H1 (cell line): ENCODE data around the gene EDEM1. TPM values are rescaled to one million over a fixed set of nuclear protein-coding genes. Genes with fewer than 3 reads are reported as not detected.

Experiments used
- CTCF ChIA-PET: fragments of 300-600 bp; sonication (Branson Sonifier 250); formaldehyde crosslinking; loops from one replicate; lab custom pipeline; 2021; ENCODE audit not compliant: partially characterized antibody; lab: Charles Lee
- POLR2A ChIA-PET: fragments of 300-600 bp; sonication (Branson Sonifier 250); formaldehyde crosslinking; loops from one replicate; lab custom pipeline; 2021; ENCODE audit warnings: inconsistent platforms; ENCODE audit not compliant: partially characterized antibody; lab: Charles Lee
- DNase-seq, 2 experiments: peaks; one replicate each; pipeline versions ENCODE4 v3.0.0 to v3.0.0-alpha.2; 2010 to 2022; ENCODE audit warnings: low spot score in 2 of 2, low read depth in 1 of 2, mixed read lengths in 1 of 2
- FAIRE-seq: peaks from 2 replicates; lab custom pipeline; 2011; peaks lifted over from hg19 to GRCh38; lab: Jason Lieb, UNC
- H2AFZ ChIP-seq: 2 replicates; pipeline ENCODE4 v1.8.1; 2012; ENCODE audit warnings: low read length, inconsistent platforms
- H2AK5ac ChIP-seq: 2 replicates; pipeline ENCODE4 v1.6.1; 2013; ENCODE audit warnings: low read depth, low read length
- H2BK120ac ChIP-seq: replicated peaks from 2 replicates; pipeline ENCODE3; 2013; ENCODE audit warnings: low read depth, low read length, inconsistent platforms
- H2BK12ac ChIP-seq: 2 replicates; pipeline ENCODE4 v1.6.1; 2013; ENCODE audit warnings: low read depth, low read length
- H2BK15ac ChIP-seq: 2 replicates; pipeline ENCODE4 v1.6.1; 2013; ENCODE audit warnings: low read length
- H2BK20ac ChIP-seq: 2 replicates; pipeline ENCODE4 v1.6.1; 2013; ENCODE audit warnings: low read length
- H2BK5ac ChIP-seq: 2 replicates; pipeline ENCODE4 v1.6.1; 2013; ENCODE audit warnings: low read depth, low read length
- H3K14ac ChIP-seq: 2 replicates; pipeline ENCODE4 v1.6.1; 2013; ENCODE audit warnings: inconsistent platforms; ENCODE audit not compliant: insufficient read length
- H3K18ac ChIP-seq: 2 replicates; pipeline ENCODE4 v1.6.1; 2013; ENCODE audit warnings: low read length; ENCODE audit errors: extremely low read depth
- H3K23ac ChIP-seq: 2 replicates; pipeline ENCODE4 v1.6.1; 2013; ENCODE audit warnings: inconsistent platforms; ENCODE audit not compliant: insufficient read length
- H3K23me2 ChIP-seq: 2 replicates; pipeline ENCODE4 v1.6.1; 2013; ENCODE audit warnings: low read depth, low read length
- H3K27ac ChIP-seq: 2 replicates; pipeline ENCODE4 v1.6.1; 2011; ENCODE audit warnings: low read depth, low read length, inconsistent platforms
- H3K27me3 ChIP-seq, 4 experiments: replicated peaks in 1 of 4; 1 replicate in 1 of 4; 2 replicates in 3 of 4; pipeline versions ENCODE4 v1.6.1 to v1.8.1; 2011 to 2013; ENCODE audit warnings: low read length in 3 of 4, mild to moderate bottlenecking in 3 of 4, inconsistent platforms in 2 of 4, mixed read lengths in 2 of 4, moderate library complexity in 1 of 4; ENCODE audit not compliant: control insufficient read depth in 3 of 4, insufficient read depth in 3 of 4; ENCODE audit errors: extremely low read depth in 1 of 4
- H3K36me3 ChIP-seq, 4 experiments: 2 replicates each; pipeline versions ENCODE4 v1.6.1 to v1.8.1; 2011 to 2013; ENCODE audit warnings: mild to moderate bottlenecking in 4 of 4, low read length in 3 of 4, moderate library complexity in 2 of 4, control low read depth in 1 of 4, inconsistent platforms in 1 of 4; ENCODE audit not compliant: insufficient read depth in 4 of 4, control insufficient read depth in 2 of 4
- H3K4ac ChIP-seq: replicated peaks from 2 replicates; pipeline ENCODE3; 2013; ENCODE audit warnings: low read length, low read depth, mixed read lengths, inconsistent platforms; ENCODE audit not compliant: insufficient read length
- H3K4me1 ChIP-seq, 4 experiments: replicated peaks in 1 of 4; 1 replicate in 1 of 4; 2 replicates in 3 of 4; pipeline versions ENCODE4 v1.6.1 to v1.8.1; 2011 to 2013; ENCODE audit warnings: low read length in 3 of 4, inconsistent platforms in 2 of 4, mixed read lengths in 1 of 4; ENCODE audit not compliant: insufficient read depth in 4 of 4, control insufficient read depth in 3 of 4
- H3K4me2 ChIP-seq, 2 experiments: 2 replicates each; pipeline versions ENCODE4 v1.6.1 to v1.8.1; 2011 to 2013; ENCODE audit warnings: low read depth in 2 of 2, low read length in 2 of 2, control low read depth in 1 of 2, inconsistent platforms in 1 of 2, mild to moderate bottlenecking in 1 of 2; ENCODE audit not compliant: insufficient read depth in 1 of 2
- H3K4me3 ChIP-seq, 4 experiments: fragments of 200-600, 300-600 bp in 1 of 4; sonication (generic), shearing (Covaris generic), sonication (Bioruptor Twin) in 1 of 4; 2 replicates each; pipeline versions ENCODE4 v1.5.1 to v1.8.1; 2011 to 2016; ENCODE audit warnings: low read length in 4 of 4, low read depth in 3 of 4, control low read depth in 2 of 4, inconsistent platforms in 2 of 4, mild to moderate bottlenecking in 2 of 4, mixed read lengths in 1 of 4, moderate library complexity in 1 of 4; ENCODE audit not compliant: insufficient read depth in 2 of 4; ENCODE audit errors: extremely low read depth in 1 of 4
- H3K56ac ChIP-seq: replicated peaks from 2 replicates; pipeline ENCODE3; 2013; ENCODE audit warnings: low read depth, mild to moderate bottlenecking, mixed read lengths, low read length, inconsistent platforms; ENCODE audit not compliant: insufficient read length
- H3K79me1 ChIP-seq: 2 replicates; pipeline ENCODE4 v1.6.1; 2013; ENCODE audit warnings: low read depth, low read length, control low read depth
- H3K79me2 ChIP-seq, 2 experiments: 2 replicates each; pipeline versions ENCODE4 v1.6.1 to v1.8.1; 2012 to 2013; ENCODE audit warnings: low read length in 2 of 2, mild to moderate bottlenecking in 2 of 2, inconsistent platforms in 1 of 2; ENCODE audit not compliant: insufficient read depth in 2 of 2, control insufficient read depth in 1 of 2
- H3K9ac ChIP-seq, 4 experiments: replicated peaks in 1 of 4; 1 replicate in 1 of 4; 2 replicates in 3 of 4; pipeline versions ENCODE4 v1.6.1 to v1.8.1; 2011 to 2013; ENCODE audit warnings: low read depth in 3 of 4, low read length in 3 of 4, control low read depth in 2 of 4, mild to moderate bottlenecking in 2 of 4, moderate library complexity in 2 of 4, inconsistent platforms in 1 of 4; ENCODE audit errors: extremely low read depth in 1 of 4
- H3K9me3 ChIP-seq, 2 experiments: 2 replicates each; pipeline versions ENCODE4 v1.6.1 to v1.8.1; 2012 to 2013; ENCODE audit warnings: mild to moderate bottlenecking in 2 of 2, moderate library complexity in 2 of 2, control low read depth in 1 of 2, inconsistent platforms in 1 of 2, low read depth in 1 of 2, low read length in 1 of 2, mixed read lengths in 1 of 2; ENCODE audit not compliant: insufficient read depth in 2 of 2
- H4K20me1 ChIP-seq, 2 experiments: replicated peaks in 1 of 2; 2 replicates each; pipeline versions ENCODE3 to v1.8.1; 2011 to 2013; ENCODE audit warnings: inconsistent platforms in 2 of 2, low read length in 2 of 2, mild to moderate bottlenecking in 1 of 2; ENCODE audit not compliant: insufficient read depth in 2 of 2, control insufficient read depth in 1 of 2
- H4K5ac ChIP-seq: 2 replicates; pipeline ENCODE4 v1.6.1; 2013; ENCODE audit warnings: low read length, low read depth, mixed read lengths, inconsistent platforms; ENCODE audit not compliant: insufficient read length
- H4K8ac ChIP-seq: 2 replicates; pipeline ENCODE4 v1.8.0; 2013; ENCODE audit warnings: mild to moderate bottlenecking, moderate library complexity, low read length, inconsistent platforms; ENCODE audit not compliant: insufficient read depth; ENCODE audit errors: extremely low read depth
- H4K91ac ChIP-seq: replicated peaks from 2 replicates; pipeline ENCODE3; 2013; ENCODE audit warnings: low read length, mixed read lengths, inconsistent platforms; ENCODE audit not compliant: insufficient read length
- BACH1 ChIP-seq: IDR thresholded peaks from 2 replicates; pipeline ENCODE4 v1.6.1; 2012; ENCODE audit warnings: low read length, improper control_type of control experiment
- CREB1 ChIP-seq: IDR thresholded peaks from 2 replicates; pipeline ENCODE4 v1.6.1; 2012; ENCODE audit warnings: inconsistent platforms
- EZH2 ChIP-seq: fragments of 200-600 bp; sonication (generic); IDR thresholded peaks from 2 replicates; pipeline ENCODE4 v1.7.1; 2012; ENCODE audit warnings: low read depth, mild to moderate bottlenecking, moderate library complexity, low read length, inconsistent platforms; ENCODE audit not compliant: severe bottlenecking
- JUND ChIP-seq: IDR thresholded peaks from 2 replicates; pipeline ENCODE4 v1.6.1; 2011; ENCODE audit warnings: mild to moderate bottlenecking, improper control_type of control experiment, low read length
- MAX ChIP-seq: IDR thresholded peaks from 2 replicates; pipeline ENCODE4 v1.6.1; 2012; ENCODE audit warnings: inconsistent platforms
- RBBP5 ChIP-seq: IDR thresholded peaks from 2 replicates; pipeline ENCODE4 v1.7.1; 2012; ENCODE audit warnings: low read depth, mild to moderate bottlenecking, inconsistent platforms, low read length, moderate library complexity, borderline replicate concordance
- SIN3A ChIP-seq, 2 experiments: IDR thresholded peaks in 1 of 2; conservative IDR thresholded peaks in 1 of 2; 2 replicates each; pipeline ENCODE4 v1.6.1; 2011 to 2012; ENCODE audit warnings: low read length in 2 of 2, improper control_type of control experiment in 1 of 2, low read depth in 1 of 2, mild to moderate bottlenecking in 1 of 2
- TEAD4 ChIP-seq: IDR thresholded peaks from 2 replicates; pipeline ENCODE4 v1.6.1; 2012; ENCODE audit warnings: low read depth, low read length, inconsistent platforms, mixed read lengths
- WGBS, 2 experiments: shearing (Covaris generic) in 1 of 2; methylation state at CpG; one replicate each; pipeline versions ENCODE4 v1.1.6 to v1.1.7; 2013 to 2015; ENCODE audit warnings: low lambda C conversion rate in 2 of 2, mixed read lengths in 2 of 2, inconsistent platforms in 1 of 2, low coverage in 1 of 2, missing lambda C conversion rate in 1 of 2; ENCODE audit not compliant: insufficient replicate concordance in 2 of 2, insufficient coverage in 1 of 2, insufficient read length in 1 of 2; ENCODE audit errors: extremely low coverage in 1 of 2, missing lambda C conversion rate in 1 of 2; 5-methylcytosine and 5-hydroxymethylcytosine counted together
- long read RNA-seq, 2 experiments: library from RNA in 1 of 2; library from capped mRNA in 1 of 2; stranded (forward); transcript quantifications; one replicate each; pipeline ENCODE4 v2.0.0, GENCODE V29; 2021; ENCODE audit warnings: inconsistent platforms in 1 of 2
- polyA minus RNA-seq, 3 experiments: library from RNA; depleted of rRNA, polyadenylated mRNA; stranded (reverse); fragments of >200 nt; gene quantifications; 1 replicate in 2 of 3; 2 replicates in 1 of 3; pipeline ENCODE4 v1.2.3, GENCODE V29; 2011
- polyA plus RNA-seq, 7 experiments: library from polyadenylated mRNA; depleted of rRNA in 3 of 7; stranded (reverse) in 5 of 7; unstranded in 2 of 7; fragments of >200 nt in 5 of 7; fragments of 200-250 nt in 2 of 7; gene quantifications; 1 replicate in 5 of 7; 2 replicates in 1 of 7; 4 replicates in 1 of 7; pipeline versions ENCODE4 v1.2.1 to v1.2.3, GENCODE V29; 2011 to 2013; ENCODE audit warnings: missing spikeins in 2 of 7, mixed read lengths in 2 of 7
- total RNA-seq: library from RNA; stranded (reverse); fragmentation: NEBNext Ultra II Directional; extraction: Animal tissue kit (Norgen Biotek cat#: 25700); gene quantifications from 2 replicates; pipeline ENCODE4 v1.2.1, GENCODE V29; 2021

EDEM1 gene
- total RNA-seq: 14.1 and 16.4 TPM in 2 replicates
- polyA plus RNA-seq (2011; rRNA removed): 4.7 and 4.8 TPM in 2 replicates
- 7.2 TPM for polyA plus RNA-seq (2011; cell fraction: cytosol; rRNA removed)
- 9.5 TPM for polyA plus RNA-seq (2011; cell fraction: nucleus; rRNA removed)
- 5.8 to 9.3 TPM (median 7.1 TPM) in 4 replicates for polyA plus RNA-seq (2012, experiment 1 of 2)
- polyA plus RNA-seq (2012, experiment 2 of 2): 1.0 TPM
- 7.5 TPM for polyA plus RNA-seq (2013, experiment 1 of 2)
- 7.5 TPM for polyA plus RNA-seq (2013, experiment 2 of 2)
- polyA minus RNA-seq (2011; rRNA and poly(A)+ RNA removed): 13.2 and 21.5 TPM in 2 replicates
- polyA minus RNA-seq (2011; cell fraction: cytosol; rRNA and poly(A)+ RNA removed): 8.7 TPM
- polyA minus RNA-seq (2011; cell fraction: nucleus; rRNA and poly(A)+ RNA removed): 23.2 TPM
- long read RNA-seq, experiment 1, full-length matches to known transcripts: 1 of 7 reads
- long read RNA-seq, experiment 1, partial matches to known transcripts: 0 of 7 reads
- long read RNA-seq, experiment 1, other reads (novel, unspliced or antisense): 6 of 7 reads
- long read RNA-seq, experiment 2: 0 reads

- peak within 1 kb of the TSS; percentile 89 for H2AFZ ChIP-seq
- H2BK12ac ChIP-seq: no peak within 1 kb of the TSS; the same call in 1 of the 2 replicates
- no peak within 1 kb of the TSS; the same call in 1 of the 2 replicates for H3K18ac ChIP-seq
- H4K8ac ChIP-seq: peak within 1 kb of the TSS; percentile 73
- no peaks in the 10 kb centered on the region for H3K36me3 ChIP-seq
- no peaks in the 10 kb centered on the region for H3K9me3 ChIP-seq
- no peak within 1 kb of the TSS for H3K23ac ChIP-seq
- H4K20me1 ChIP-seq: peaks cover 4 to 7% of the 10 kb centered on the region in 2 experiments
- peak within 1 kb of the TSS; percentile 23 for H4K5ac ChIP-seq
- no peak within 1 kb of the TSS for H2BK20ac ChIP-seq
- H3K9ac ChIP-seq: peak within 1 kb of the TSS; percentile 69 to 82 (median 79)
- peaks cover 0 to 6% (median 0%) of the 10 kb centered on the region in 4 experiments; a peak in 1 of 7 replicates for H3K27me3 ChIP-seq
- peak within 1 kb of the TSS; percentile 70 to 98 (median 81) for H3K4me3 ChIP-seq
- H3K79me1 ChIP-seq: no peaks in the 10 kb centered on the region; the same call in 1 of the 2 replicates
- peaks cover 2 to 39% of the 10 kb centered on the region in 2 experiments; a peak in 3 of 4 replicates for H3K79me2 ChIP-seq
- CTCF ChIA-PET: interaction anchor here (0.8 to 1.6 kb wide), 3 partner anchors 10 to 62 kb away, joined by 3 to 5 read pairs (median 4); no protein-coding TSS in a partner anchor
- peaks cover 0 to 9% (median 5%) of the 10 kb centered on the region in 4 experiments; a peak in 4 of 7 replicates for H3K4me1 ChIP-seq
- no peak within 1 kb of the TSS; the same call in 1 of the 2 replicates for H2BK5ac ChIP-seq
- no peak within 1 kb of the TSS for H2BK15ac ChIP-seq
- FAIRE-seq (no peak), DNase-seq (peak; percentile 66 to 99)
- H3K14ac ChIP-seq: no peak within 1 kb of the TSS
- H2AK5ac ChIP-seq: no peak within 1 kb of the TSS
- H2BK120ac ChIP-seq: no peak within 1 kb of the TSS
- peak within 1 kb of the TSS; percentile 15 for H4K91ac ChIP-seq
- H3K27ac ChIP-seq: peak within 1 kb of the TSS; percentile 42; the same call in 1 of the 2 replicates
- peaks cover 13% of the 10 kb centered on the region for H3K23me2 ChIP-seq
- peak within 1 kb of the TSS; percentile 88 to 91 for H3K4me2 ChIP-seq
- POLR2A ChIA-PET: interaction anchor here (1.4 to 7.4 kb wide), 5 partner anchors 9 to 54 kb away, joined by 3 to 46 read pairs (median 5); no protein-coding TSS in a partner anchor
- no peak within 1 kb of the TSS for H3K4ac ChIP-seq
- H3K56ac ChIP-seq: peak within 1 kb of the TSS; percentile 37
- 3% methylated on average over 21 of the region's 78 CpGs; no CpG with 5 or more reads in 1 of the 2 experiments for WGBS, 2 experiments
- TF ChIP-seq MAX (peak; percentile 72), BACH1 (peak; percentile 75), JUND (no peak), SIN3A (conservative IDR thresholded peaks at IDR 0.05 in 1 of 2, IDR thresholded peaks at IDR 0.05 in 1 of 2; ENCODE audit: low read depth in 1 of 2, low read length in 2 of 2) (peak in 1 of 2 experiments; percentile 17; a peak in 1 of 4 replicates), RBBP5 (peak; percentile 57; the same call in 1 of the 2 replicates), TEAD4 (no peak), EZH2 (no peak), CREB1 (0 out of 2 replicates have a peak, but pooled peaks have one; percentile 31)
Measured at GRCh38 chr3:5187156-5187919, at the start of gene EDEM1. TSS of gene EDEM1 (plus strand) at chr3:5187707. CDS start at chr3:5187806, 99 bp downstream.
